H1 (cell line): ENCODE data around the gene FBLN2. TPM values are rescaled to one million over a fixed set of nuclear protein-coding genes. Genes with fewer than 3 reads are reported as not detected.

Experiments used
- CTCF ChIA-PET: fragments of 300-600 bp; sonication (Branson Sonifier 250); formaldehyde crosslinking; loops from one replicate; lab custom pipeline; 2021; ENCODE audit not compliant: partially characterized antibody; lab: Charles Lee
- POLR2A ChIA-PET: fragments of 300-600 bp; sonication (Branson Sonifier 250); formaldehyde crosslinking; loops from one replicate; lab custom pipeline; 2021; ENCODE audit warnings: inconsistent platforms; ENCODE audit not compliant: partially characterized antibody; lab: Charles Lee
- DNase-seq, 2 experiments: peaks; one replicate each; pipeline versions ENCODE4 v3.0.0 to v3.0.0-alpha.2; 2010 to 2022; ENCODE audit warnings: low spot score in 2 of 2, low read depth in 1 of 2, mixed read lengths in 1 of 2
- FAIRE-seq: peaks from 2 replicates; lab custom pipeline; 2011; peaks lifted over from hg19 to GRCh38; lab: Jason Lieb, UNC
- H2AFZ ChIP-seq: 2 replicates; pipeline ENCODE4 v1.8.1; 2012; ENCODE audit warnings: low read length, inconsistent platforms
- H2AK5ac ChIP-seq: 2 replicates; pipeline ENCODE4 v1.6.1; 2013; ENCODE audit warnings: low read depth, low read length
- H2BK120ac ChIP-seq: replicated peaks from 2 replicates; pipeline ENCODE3; 2013; ENCODE audit warnings: low read depth, low read length, inconsistent platforms
- H2BK12ac ChIP-seq: 2 replicates; pipeline ENCODE4 v1.6.1; 2013; ENCODE audit warnings: low read depth, low read length
- H2BK15ac ChIP-seq: 2 replicates; pipeline ENCODE4 v1.6.1; 2013; ENCODE audit warnings: low read length
- H2BK20ac ChIP-seq: 2 replicates; pipeline ENCODE4 v1.6.1; 2013; ENCODE audit warnings: low read length
- H2BK5ac ChIP-seq: 2 replicates; pipeline ENCODE4 v1.6.1; 2013; ENCODE audit warnings: low read depth, low read length
- H3K14ac ChIP-seq: 2 replicates; pipeline ENCODE4 v1.6.1; 2013; ENCODE audit warnings: inconsistent platforms; ENCODE audit not compliant: insufficient read length
- H3K18ac ChIP-seq: 2 replicates; pipeline ENCODE4 v1.6.1; 2013; ENCODE audit warnings: low read length; ENCODE audit errors: extremely low read depth
- H3K23ac ChIP-seq: 2 replicates; pipeline ENCODE4 v1.6.1; 2013; ENCODE audit warnings: inconsistent platforms; ENCODE audit not compliant: insufficient read length
- H3K23me2 ChIP-seq: 2 replicates; pipeline ENCODE4 v1.6.1; 2013; ENCODE audit warnings: low read depth, low read length
- H3K27ac ChIP-seq: 2 replicates; pipeline ENCODE4 v1.6.1; 2011; ENCODE audit warnings: low read depth, low read length, inconsistent platforms
- H3K27me3 ChIP-seq, 4 experiments: replicated peaks in 1 of 4; 1 replicate in 1 of 4; 2 replicates in 3 of 4; pipeline versions ENCODE4 v1.6.1 to v1.8.1; 2011 to 2013; ENCODE audit warnings: low read length in 3 of 4, mild to moderate bottlenecking in 3 of 4, inconsistent platforms in 2 of 4, mixed read lengths in 2 of 4, moderate library complexity in 1 of 4; ENCODE audit not compliant: control insufficient read depth in 3 of 4, insufficient read depth in 3 of 4; ENCODE audit errors: extremely low read depth in 1 of 4
- H3K36me3 ChIP-seq, 4 experiments: 2 replicates each; pipeline versions ENCODE4 v1.6.1 to v1.8.1; 2011 to 2013; ENCODE audit warnings: mild to moderate bottlenecking in 4 of 4, low read length in 3 of 4, moderate library complexity in 2 of 4, control low read depth in 1 of 4, inconsistent platforms in 1 of 4; ENCODE audit not compliant: insufficient read depth in 4 of 4, control insufficient read depth in 2 of 4
- H3K4ac ChIP-seq: replicated peaks from 2 replicates; pipeline ENCODE3; 2013; ENCODE audit warnings: low read length, low read depth, mixed read lengths, inconsistent platforms; ENCODE audit not compliant: insufficient read length
- H3K4me1 ChIP-seq, 4 experiments: replicated peaks in 1 of 4; 1 replicate in 1 of 4; 2 replicates in 3 of 4; pipeline versions ENCODE4 v1.6.1 to v1.8.1; 2011 to 2013; ENCODE audit warnings: low read length in 3 of 4, inconsistent platforms in 2 of 4, mixed read lengths in 1 of 4; ENCODE audit not compliant: insufficient read depth in 4 of 4, control insufficient read depth in 3 of 4
- H3K4me2 ChIP-seq, 2 experiments: 2 replicates each; pipeline versions ENCODE4 v1.6.1 to v1.8.1; 2011 to 2013; ENCODE audit warnings: low read depth in 2 of 2, low read length in 2 of 2, control low read depth in 1 of 2, inconsistent platforms in 1 of 2, mild to moderate bottlenecking in 1 of 2; ENCODE audit not compliant: insufficient read depth in 1 of 2
- H3K4me3 ChIP-seq, 4 experiments: fragments of 200-600, 300-600 bp in 1 of 4; sonication (generic), shearing (Covaris generic), sonication (Bioruptor Twin) in 1 of 4; 2 replicates each; pipeline versions ENCODE4 v1.5.1 to v1.8.1; 2011 to 2016; ENCODE audit warnings: low read length in 4 of 4, low read depth in 3 of 4, control low read depth in 2 of 4, inconsistent platforms in 2 of 4, mild to moderate bottlenecking in 2 of 4, mixed read lengths in 1 of 4, moderate library complexity in 1 of 4; ENCODE audit not compliant: insufficient read depth in 2 of 4; ENCODE audit errors: extremely low read depth in 1 of 4
- H3K56ac ChIP-seq: replicated peaks from 2 replicates; pipeline ENCODE3; 2013; ENCODE audit warnings: low read depth, mild to moderate bottlenecking, mixed read lengths, low read length, inconsistent platforms; ENCODE audit not compliant: insufficient read length
- H3K79me1 ChIP-seq: 2 replicates; pipeline ENCODE4 v1.6.1; 2013; ENCODE audit warnings: low read depth, low read length, control low read depth
- H3K79me2 ChIP-seq, 2 experiments: 2 replicates each; pipeline versions ENCODE4 v1.6.1 to v1.8.1; 2012 to 2013; ENCODE audit warnings: low read length in 2 of 2, mild to moderate bottlenecking in 2 of 2, inconsistent platforms in 1 of 2; ENCODE audit not compliant: insufficient read depth in 2 of 2, control insufficient read depth in 1 of 2
- H3K9ac ChIP-seq, 4 experiments: replicated peaks in 1 of 4; 1 replicate in 1 of 4; 2 replicates in 3 of 4; pipeline versions ENCODE4 v1.6.1 to v1.8.1; 2011 to 2013; ENCODE audit warnings: low read depth in 3 of 4, low read length in 3 of 4, control low read depth in 2 of 4, mild to moderate bottlenecking in 2 of 4, moderate library complexity in 2 of 4, inconsistent platforms in 1 of 4; ENCODE audit errors: extremely low read depth in 1 of 4
- H3K9me3 ChIP-seq, 2 experiments: 2 replicates each; pipeline versions ENCODE4 v1.6.1 to v1.8.1; 2012 to 2013; ENCODE audit warnings: mild to moderate bottlenecking in 2 of 2, moderate library complexity in 2 of 2, control low read depth in 1 of 2, inconsistent platforms in 1 of 2, low read depth in 1 of 2, low read length in 1 of 2, mixed read lengths in 1 of 2; ENCODE audit not compliant: insufficient read depth in 2 of 2
- H4K20me1 ChIP-seq, 2 experiments: replicated peaks in 1 of 2; 2 replicates each; pipeline versions ENCODE3 to v1.8.1; 2011 to 2013; ENCODE audit warnings: inconsistent platforms in 2 of 2, low read length in 2 of 2, mild to moderate bottlenecking in 1 of 2; ENCODE audit not compliant: insufficient read depth in 2 of 2, control insufficient read depth in 1 of 2
- H4K5ac ChIP-seq: 2 replicates; pipeline ENCODE4 v1.6.1; 2013; ENCODE audit warnings: low read length, low read depth, mixed read lengths, inconsistent platforms; ENCODE audit not compliant: insufficient read length
- H4K8ac ChIP-seq: 2 replicates; pipeline ENCODE4 v1.8.0; 2013; ENCODE audit warnings: mild to moderate bottlenecking, moderate library complexity, low read length, inconsistent platforms; ENCODE audit not compliant: insufficient read depth; ENCODE audit errors: extremely low read depth
- H4K91ac ChIP-seq: replicated peaks from 2 replicates; pipeline ENCODE3; 2013; ENCODE audit warnings: low read length, mixed read lengths, inconsistent platforms; ENCODE audit not compliant: insufficient read length
- BRCA1 ChIP-seq: IDR thresholded peaks from 2 replicates; pipeline ENCODE4 v1.6.1; 2012; ENCODE audit warnings: low read depth, low read length, improper control_type of control experiment
- KDM5A ChIP-seq: fragments of 200-600 bp; IDR thresholded peaks from 2 replicates; pipeline ENCODE4 v1.7.1; 2012; ENCODE audit warnings: mild to moderate bottlenecking, low read length, inconsistent platforms, mixed read lengths
- MAFK ChIP-seq: IDR thresholded peaks from 2 replicates; pipeline ENCODE4 v1.6.1; 2012; ENCODE audit warnings: low read depth, mild to moderate bottlenecking, improper control_type of control experiment, low read length
- POLR2AphosphoS5 ChIP-seq: IDR thresholded peaks from 2 replicates; pipeline ENCODE4 v1.6.1; 2011; ENCODE audit warnings: low read depth, low read length
- SP4 ChIP-seq: IDR thresholded peaks from 2 replicates; pipeline ENCODE4 v1.6.1; 2012; ENCODE audit warnings: low read length, inconsistent platforms
- TBP ChIP-seq: IDR thresholded peaks from 2 replicates; pipeline ENCODE4 v1.6.1; 2011; ENCODE audit warnings: low read depth, low read length, improper control_type of control experiment
- TEAD4 ChIP-seq: IDR thresholded peaks from 2 replicates; pipeline ENCODE4 v1.6.1; 2012; ENCODE audit warnings: low read depth, low read length, inconsistent platforms, mixed read lengths
- USF2 ChIP-seq: IDR thresholded peaks from 2 replicates; pipeline ENCODE4 v1.6.1; 2011; ENCODE audit warnings: low read length, improper control_type of control experiment
- WGBS, 2 experiments: shearing (Covaris generic) in 1 of 2; methylation state at CpG; one replicate each; pipeline versions ENCODE4 v1.1.6 to v1.1.7; 2013 to 2015; ENCODE audit warnings: low lambda C conversion rate in 2 of 2, mixed read lengths in 2 of 2, inconsistent platforms in 1 of 2, low coverage in 1 of 2, missing lambda C conversion rate in 1 of 2; ENCODE audit not compliant: insufficient replicate concordance in 2 of 2, insufficient coverage in 1 of 2, insufficient read length in 1 of 2; ENCODE audit errors: extremely low coverage in 1 of 2, missing lambda C conversion rate in 1 of 2; 5-methylcytosine and 5-hydroxymethylcytosine counted together
- polyA plus RNA-seq, 7 experiments: library from polyadenylated mRNA; depleted of rRNA in 3 of 7; stranded (reverse) in 5 of 7; unstranded in 2 of 7; fragments of >200 nt in 5 of 7; fragments of 200-250 nt in 2 of 7; gene quantifications; 1 replicate in 5 of 7; 2 replicates in 1 of 7; 4 replicates in 1 of 7; pipeline versions ENCODE4 v1.2.1 to v1.2.3, GENCODE V29; 2011 to 2013; ENCODE audit warnings: missing spikeins in 2 of 7, mixed read lengths in 2 of 7
- total RNA-seq: library from RNA; stranded (reverse); fragmentation: NEBNext Ultra II Directional; extraction: Animal tissue kit (Norgen Biotek cat#: 25700); gene quantifications from 2 replicates; pipeline ENCODE4 v1.2.1, GENCODE V29; 2021

The FBLN2 gene
- total and polyA plus RNA-seq, 2 of the 8 experiments (the other 6 are each of a cell fraction or from before 2014, with no cell fraction given), result 17.4 to 24.2 TPM

DNA sequence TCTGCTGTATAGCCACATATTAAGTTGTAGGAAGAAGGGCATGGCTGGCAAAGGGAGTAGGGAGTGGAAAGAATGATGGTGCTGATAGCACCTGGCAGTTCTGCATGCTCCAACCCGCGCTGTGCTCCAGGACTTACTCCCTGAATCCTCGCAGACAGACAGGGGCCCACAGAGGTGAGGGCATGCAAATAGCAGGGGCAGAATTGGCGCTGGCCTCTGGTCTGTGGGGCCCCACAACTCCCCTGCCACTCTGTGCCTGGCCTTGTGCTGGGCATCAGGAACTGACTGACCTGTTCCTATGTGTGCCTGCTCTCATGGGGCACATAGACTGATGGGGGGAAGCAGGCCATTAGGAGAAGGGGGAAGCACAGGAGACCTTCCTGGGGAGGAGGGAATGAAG is 47.9 kb upstream of the FBLN2 start:
- H2BK15ac ChIP-seq, result no peak overlapping the region
- no peak overlapping the region; a peak in 1 of 7 replicates for H3K9ac ChIP-seq
- no peak overlapping the region for H3K4ac ChIP-seq
- no peaks in the 10 kb centered on the region for H3K9me3 ChIP-seq
- no peak for TF ChIP-seq TEAD4
- TF ChIP-seq TBP, result no peak
- TF ChIP-seq SP4, result no peak
- TF ChIP-seq BRCA1, result no peak
- no peak for TF ChIP-seq USF2
- TF ChIP-seq KDM5A, result no peak
- no peak for TF ChIP-seq MAFK
- TF ChIP-seq POLR2AphosphoS5, result no peak
- H3K79me1 ChIP-seq, result no peaks in the 10 kb centered on the region
- DNase-seq, result no peak
- no peaks in the 10 kb centered on the region for H3K23me2 ChIP-seq
- FAIRE-seq, result no peak
- H3K27ac ChIP-seq, result no peak overlapping the region
- H3K23ac ChIP-seq, result no peak overlapping the region
- no peak overlapping the region for H2BK5ac ChIP-seq
- 89% methylated on average over 4 of the region's 4 CpGs; no CpG with 5 or more reads in 1 of the 2 experiments for WGBS, 2 experiments
- no peaks in the 10 kb centered on the region for H3K36me3 ChIP-seq
- H4K5ac ChIP-seq, result no peak overlapping the region
- POLR2A ChIA-PET, result interaction anchor here (0.7 kb wide), 1 partner anchor 14 kb away, joined by 3 read pairs; no protein-coding TSS in a partner anchor
- no peak overlapping the region for H4K91ac ChIP-seq
- no peak overlapping the region for H3K56ac ChIP-seq
- H4K20me1 ChIP-seq, result peaks cover 0 to 3% of the 10 kb centered on the region in 2 experiments
- no peak overlapping the region for H2AFZ ChIP-seq
- H3K79me2 ChIP-seq, result no peaks in the 10 kb centered on the region
- H3K27me3 ChIP-seq, result no peaks in the 10 kb centered on the region
- H2BK12ac ChIP-seq, result no peak overlapping the region; the same call in 1 of the 2 replicates
- H3K4me3 ChIP-seq, result no peak overlapping the region
- H3K18ac ChIP-seq, result no peak overlapping the region
- no peak overlapping the region for H2BK20ac ChIP-seq
- H4K8ac ChIP-seq, result no peak overlapping the region
- no peak overlapping the region for H3K14ac ChIP-seq
- no peak overlapping the region for H3K4me2 ChIP-seq
- H2BK120ac ChIP-seq, result no peak overlapping the region
- CTCF ChIA-PET, result interaction anchor here (0.6 to 26.8 kb wide), 26 partner anchors 10 to 436 kb away, joined by 3 to 856 read pairs (median 5); partner anchors contain the start of genes FBLN2 and HDAC11
- no peak overlapping the region for H2AK5ac ChIP-seq
- H3K4me1 ChIP-seq, result peaks cover 0 to 2% (median 0%) of the 10 kb centered on the region in 4 experiments; a peak in 2 of 7 replicates
